ENCODE measurements around the gene RETREG1. TPM values are rescaled to one million over a fixed set of nuclear protein-coding genes. Genes with fewer than 3 reads are reported as not detected.

The RETREG1 gene
- total and polyA plus RNA-seq, 11 donors: 24.5 to 219 (median 169) TPM

DNA sequence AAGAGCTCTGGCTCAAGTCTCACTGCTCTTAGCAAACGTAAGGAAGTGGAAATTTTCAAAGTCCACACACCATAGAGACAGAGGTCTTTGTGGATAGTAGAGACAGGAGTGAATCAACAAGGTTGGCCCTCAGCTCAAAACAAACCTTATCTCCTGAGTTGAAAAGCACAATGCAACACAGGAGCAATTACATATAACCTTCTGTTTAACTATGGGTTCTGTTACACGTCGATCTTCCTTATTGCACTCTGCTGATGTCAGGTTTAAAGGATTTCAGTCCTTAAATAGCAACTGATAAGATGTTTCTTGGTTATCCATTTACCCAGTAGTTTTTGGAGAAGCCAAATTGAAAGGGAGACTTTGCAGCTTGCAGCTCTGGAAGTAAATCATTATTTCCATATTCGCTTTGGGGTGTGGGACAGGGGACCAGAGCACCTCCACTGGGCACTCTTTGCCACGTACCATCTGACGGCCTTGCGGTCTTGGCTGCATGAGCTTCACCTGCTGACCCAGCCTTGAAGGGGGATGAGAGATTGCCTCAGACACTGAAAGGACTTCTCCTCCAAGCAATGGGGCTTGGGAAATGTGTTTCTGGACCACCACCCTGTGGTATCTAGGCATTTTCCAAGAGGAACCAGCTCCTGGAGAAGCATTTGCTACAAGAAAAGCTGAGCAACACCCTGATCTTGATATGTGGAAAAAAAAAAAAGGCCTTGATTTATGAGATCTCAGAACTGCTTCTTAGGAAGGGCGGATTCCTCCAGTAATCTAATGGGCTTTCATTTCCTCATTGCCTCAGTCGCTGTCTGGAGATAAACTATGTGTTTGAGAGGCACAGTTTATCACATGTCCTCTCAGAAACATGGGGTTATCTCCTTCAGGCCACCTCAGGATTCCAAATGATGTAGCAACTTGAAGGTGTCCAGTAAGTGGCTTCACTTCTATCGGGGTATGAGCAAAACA is 95.0 kb downstream of the RETREG1 start:
- Histone ChIP-seq H3K4me1 (peaks cover 0 to 35% (median 7%) of the 10 kb centered on the region in 12 donors), H3K9me3 (no peaks in the 10 kb centered on the region), H3K4me3 (no peak overlapping the region), H3K36me3 (no peaks in the 10 kb centered on the region), H3K27ac (peak overlapping the region in 7 of 12 donors; percentile 5 to 53 (median 15)), H3K27me3 (no peaks in the 10 kb centered on the region)
- intact Hi-C loops (cut with DNase I): no loop called here
- no peak for TF ChIP-seq POLR2A (IDR thresholded peaks at IDR 0.05)
- TF ChIP-seq CTCF (IDR thresholded peaks at IDR 0.05): no peak
- DNase-seq (no peak), ATAC-seq (peak; percentile 36 to 69 (median 64))
- WGBS, 4 donors: 58 to 60% (median 59%) methylated on average over 10 of the region's 10 CpGs

- peaks cover 0 to 35% (median 7%) of the 10 kb centered on the region in 12 donors for H3K4me1 ChIP-seq
- intact Hi-C loops (cut with DNase I): no loop called here
- WGBS, 4 donors: 58 to 67% (median 65%) methylated on average over 4 of the region's 4 CpGs
- DNase-seq (no peak), ATAC-seq (peak in 2 of 4 donors; percentile 21 to 27)
- no peak overlapping the region for H3K4me3 ChIP-seq
- no peaks in the 10 kb centered on the region for H3K27me3 ChIP-seq
- TF ChIP-seq POLR2A (IDR thresholded peaks at IDR 0.05) (no peak), CTCF (IDR thresholded peaks at IDR 0.05) (no peak)
- no peaks in the 10 kb centered on the region for H3K36me3 ChIP-seq
- H3K9me3 ChIP-seq: no peaks in the 10 kb centered on the region
- peak overlapping the region in 4 of 12 donors; percentile 5 to 53 (median 20) for H3K27ac ChIP-seq
These were observed 96.0 kb downstream of the RETREG1 start for GRCh38 chr5:16520841-16521240.

GRCh38 chr5:16519435-16519834 is 97.4 kb downstream of the RETREG1 start:
- intact Hi-C loops (cut with DNase I): no loop called here
- no peak for ATAC-seq
- H3K27ac ChIP-seq: peak overlapping the region in 1 of 12 donors; percentile 16

More at GRCh38 chr5:16519435-16519834, 97.4 kb downstream of the RETREG1 start:
- Histone ChIP-seq H3K27me3 (no peaks in the 10 kb centered on the region), H3K4me1 (peaks cover 0 to 35% (median 7%) of the 10 kb centered on the region in 12 donors), H3K4me3 (no peak overlapping the region), H3K36me3 (no peaks in the 10 kb centered on the region), H3K9me3 (no peaks in the 10 kb centered on the region)
- 82 to 91% (median 88%) methylated on average over 4 of the region's 4 CpGs for WGBS, 4 donors
- DNase-seq: no peak
- TF ChIP-seq CTCF (IDR thresholded peaks at IDR 0.05): no peak
- no peak for TF ChIP-seq POLR2A (IDR thresholded peaks at IDR 0.05)

Measured in heart left ventricle (tissue), 16 donors.